HepG2 (cell line): Measurements from ENCODE around the gene CDK5RAP2. TPM values are rescaled to one million over a fixed set of nuclear protein-coding genes. Genes with fewer than 3 reads are reported as not detected.

ENCODE experiments used
- ATAC-seq: fragments of 200-7000 bp; cut with Tn5 transposase; 3 replicates; pipeline ENCODE4 v1.9.1; 2020; ENCODE audit warnings: mild to moderate bottlenecking, moderate library complexity
- BruUV-seq: library from RNA; stranded (reverse); fragments of 400-500 nt; replicated peaks from 2 replicates; lab custom pipeline; 2021; lab: Mats Ljungman, UMichigan
- CTCF ChIA-PET: fragments of 300-600 bp; formaldehyde crosslinking; extraction: SDS; loops from one replicate; lab custom pipeline; 2021; ENCODE audit warnings: low total read pairs, inconsistent platforms, low intra/inter-chr PET ratio; lab: Yijun Ruan, JAX
- POLR2A ChIA-PET: fragments of 350-600 bp; sonication (Branson Sonifier 250); formaldehyde crosslinking; loops from one replicate; lab custom pipeline; 2020; ENCODE audit warnings: antibody characterized with exemption, inconsistent platforms; lab: Yijun Ruan, JAX
- DNase-seq: peaks from one replicate; pipeline ENCODE4 v3.0.0-alpha.2; 2015; ENCODE audit warnings: low spot score
- FAIRE-seq: peaks from 3 replicates; lab custom pipeline; 2011; peaks lifted over from hg19 to GRCh38; lab: Jason Lieb, UNC
- H2AFZ ChIP-seq: one replicate; pipeline ENCODE4 v1.6.1; 2011; ENCODE audit warnings: low read length, inconsistent platforms
- H3K27ac ChIP-seq: fragments of 300-600 bp; 3 replicates; pipeline ENCODE4 v1.8.0; 2011; ENCODE audit warnings: mixed run types, mild to moderate bottlenecking, mixed read lengths, low read length, inconsistent platforms; ENCODE audit not compliant: insufficient read depth; ENCODE audit errors: extremely low read length
- H3K27me3 ChIP-seq, 2 experiments: fragments of 200-600 bp in 1 of 2; 2 replicates in 1 of 2; 3 replicates in 1 of 2; pipeline versions ENCODE4 v1.6.0 to v1.8.0; 2011; ENCODE audit warnings: low read length in 2 of 2, mild to moderate bottlenecking in 2 of 2, moderate library complexity in 2 of 2, inconsistent platforms in 1 of 2; ENCODE audit not compliant: insufficient read depth in 2 of 2, control insufficient read depth in 1 of 2
- H3K36me3 ChIP-seq, 2 experiments: fragments of 200-600 bp in 1 of 2; replicated peaks in 1 of 2; 2 replicates in 1 of 2; 3 replicates in 1 of 2; pipeline versions ENCODE4 v1.5.1 to v1.8.0; 2011; ENCODE audit warnings: low read length in 2 of 2, inconsistent platforms in 1 of 2; ENCODE audit not compliant: insufficient read depth in 2 of 2, control insufficient read depth in 1 of 2
- H3K4me1 ChIP-seq: 2 replicates; pipeline ENCODE4 v1.5.1; 2012; ENCODE audit warnings: low read length, inconsistent platforms; ENCODE audit not compliant: insufficient read depth
- H3K4me2 ChIP-seq: 2 replicates; pipeline ENCODE4 v1.6.0; 2011; ENCODE audit warnings: low read depth, low read length, inconsistent platforms
- H3K4me3 ChIP-seq, 3 experiments: fragments of 200-600 bp in 1 of 3; sonication (generic), shearing (Covaris generic) in 1 of 3; replicated peaks in 1 of 3; 2 replicates each; pipeline ENCODE4 v1.5.1; 2011 to 2016; ENCODE audit warnings: low read length in 3 of 3, inconsistent platforms in 2 of 3, low read depth in 2 of 3, mild to moderate bottlenecking in 2 of 3, control low read depth in 1 of 3, mixed read lengths in 1 of 3; ENCODE audit not compliant: insufficient read depth in 1 of 3
- H3K79me2 ChIP-seq: one replicate; pipeline ENCODE4 v1.6.1; 2011; ENCODE audit warnings: low read length, inconsistent platforms; ENCODE audit not compliant: insufficient read depth
- H3K9ac ChIP-seq: 2 replicates; pipeline ENCODE4 v1.6.0; 2011; ENCODE audit warnings: mild to moderate bottlenecking, low read depth, low read length, inconsistent platforms; ENCODE audit not compliant: insufficient read depth
- H3K9me3 ChIP-seq: 2 replicates; pipeline ENCODE4 v1.5.1; 2012; ENCODE audit warnings: mild to moderate bottlenecking, low read length
- H4K20me1 ChIP-seq: 2 replicates; pipeline ENCODE4 v1.6.0; 2011; ENCODE audit warnings: inconsistent platforms, mild to moderate bottlenecking, low read length, moderate library complexity; ENCODE audit not compliant: insufficient read depth
- TBL1XR1 ChIP-seq: fragments of 150-350 bp; IDR thresholded peaks from 2 replicates; pipeline ENCODE4 v1.6.1; 2014; ENCODE audit warnings: borderline replicate concordance, low read length; ENCODE audit not compliant: partially characterized antibody
- ZNF224 ChIP-seq: sonication (generic); formaldehyde crosslinking; IDR thresholded peaks from 2 replicates; pipeline ENCODE4 v1.5.0; 2020; ENCODE audit warnings: mild to moderate bottlenecking, missing genetic modification reagents
- ZNF7 ChIP-seq: IDR thresholded peaks from 2 replicates; pipeline ENCODE4 v1.6.1; 2016; ENCODE audit warnings: missing biosample characterization, missing genetic modification reagents
- ZNF776 ChIP-seq: sonication (generic); formaldehyde crosslinking; IDR thresholded peaks from 2 replicates; pipeline ENCODE4 v1.4.0; 2020; ENCODE audit warnings: mild to moderate bottlenecking, missing genetic modification reagents
- ZNF790 ChIP-seq: sonication (generic); formaldehyde crosslinking; IDR thresholded peaks from 2 replicates; pipeline ENCODE4 v1.8.0; 2022; ENCODE audit warnings: missing genetic modification reagents, mild to moderate bottlenecking, borderline replicate concordance
- WGBS: methylation state at CpG from one replicate; pipeline ENCODE4 v1.1.6; 2017; ENCODE audit warnings: low lambda C conversion rate; 5-methylcytosine and 5-hydroxymethylcytosine counted together
- in situ Hi-C: cut with HindIII; loops from 2 replicates; pipeline ENCODE4 v1.10.0; 2017; ENCODE audit warnings: low pct_unique_long_range_greater_than_20kb; ENCODE audit not compliant: extremely low pct_ligation_motif_present
- intact Hi-C: fragments of 100-400 bp; cut with micrococcal nuclease; formaldehyde crosslinking; loops from one replicate; pipeline ENCODE4 v1.10.0; 2022; ENCODE audit not compliant: unreplicated experiment
- polyA plus RNA-seq, 8 experiments: library from polyadenylated mRNA; depleted of rRNA in 3 of 8; stranded (reverse) in 7 of 8; unstranded in 1 of 8; fragments of >200 nt; fragmentation: Illumina TruSeq in 4 of 8; extraction: Trizol in 4 of 8; gene quantifications; 2 replicates each; pipeline versions ENCODE4 v1.2.1 to v1.2.3, GENCODE V29; 2011 to 2016; ENCODE audit warnings: low read depth in 4 of 8, missing spikeins in 1 of 8, mixed read lengths in 1 of 8; ENCODE audit not compliant: insufficient read depth in 1 of 8
- total RNA-seq, 5 experiments: library from RNA; depleted of rRNA; stranded (reverse); fragments of >200 nt; fragmentation: Illumina TruSeq; extraction: Trizol; gene quantifications; 2 replicates each; pipeline ENCODE4 v1.2.3, GENCODE V29; 2016; ENCODE audit warnings: low read depth in 1 of 5

The CDK5RAP2 gene
- total and polyA plus RNA-seq, 2 of the 13 experiments (the other 11 are each of a cell fraction or from before 2014, with no cell fraction given) = 31.8 to 42.2 TPM

GRCh38 chr9:120372040-120372439 lies 207.9 kb downstream of the CDK5RAP2 start:
- no peaks in the 10 kb centered on the region for H4K20me1 ChIP-seq
- H3K36me3 ChIP-seq = no peaks in the 10 kb centered on the region
- ATAC-seq (no peak), FAIRE-seq (no peak), DNase-seq (no peak)
- POLR2A ChIA-PET = interaction anchor here (2.4 kb wide), 1 partner anchor 15 kb away, joined by 5 read pairs; no protein-coding TSS in a partner anchor
- no peak overlapping the region for H3K27ac ChIP-seq
- TF ChIP-seq ZNF776 (CRISPR knock-in tag) (no peak), ZNF7 (no peak)
- no peak overlapping the region for H3K4me3 ChIP-seq
- BruUV-seq = no TSS peak
- 43% methylated on average over 1 of the region's 2 CpGs for WGBS
- H2AFZ ChIP-seq = no peak overlapping the region
- no peaks in the 10 kb centered on the region for H3K79me2 ChIP-seq
- in situ Hi-C loops (no loop called here), intact Hi-C loops (no loop called here)
- H3K4me2 ChIP-seq = no peak overlapping the region
- no peaks in the 10 kb centered on the region for H3K9me3 ChIP-seq
- CTCF ChIA-PET = no interaction called here
- no peaks in the 10 kb centered on the region for H3K27me3 ChIP-seq
- H3K9ac ChIP-seq = no peak overlapping the region
- peaks cover 1% of the 10 kb centered on the region for H3K4me1 ChIP-seq

DNA sequence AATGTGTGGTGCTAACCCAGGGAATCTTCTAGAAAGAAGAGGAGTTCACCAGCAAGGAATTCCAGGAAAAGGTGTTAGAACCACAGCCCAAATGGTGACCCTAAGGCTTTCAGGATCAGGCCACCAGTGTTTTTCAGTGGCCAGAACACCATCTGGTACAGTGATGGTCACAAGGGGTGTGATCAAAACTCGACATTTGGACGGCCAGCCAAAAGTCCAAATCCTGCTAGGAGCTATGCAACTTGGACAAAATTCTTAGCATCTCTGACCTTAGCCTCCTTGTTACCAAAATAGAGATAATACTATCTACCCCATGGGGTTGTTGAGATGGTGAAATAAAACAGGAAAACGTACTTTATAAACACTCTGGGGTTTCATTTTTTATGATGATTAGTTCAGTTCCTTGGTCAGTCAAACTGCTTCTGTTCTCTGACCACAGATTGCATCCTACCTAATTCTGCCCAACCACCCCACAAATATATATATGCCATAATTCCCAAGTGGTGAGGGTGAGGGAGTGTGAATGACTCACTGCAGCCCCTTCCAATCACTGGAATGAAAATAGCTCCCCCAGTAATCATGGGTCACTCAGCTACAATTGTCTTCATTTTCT lies 210.3 kb downstream of the CDK5RAP2 start:
- no peaks in the 10 kb centered on the region for H3K27me3 ChIP-seq
- TF ChIP-seq ZNF790 = no peak
- no peak for TF ChIP-seq TBL1XR1
- no peak for TF ChIP-seq ZNF224
- H3K27ac ChIP-seq = no peak overlapping the region
- H4K20me1 ChIP-seq = no peaks in the 10 kb centered on the region
- 52% methylated on average over 3 of the region's 3 CpGs for WGBS
- intact Hi-C loops = no loop called here
- in situ Hi-C loops = no loop called here
- no peak overlapping the region for H3K4me3 ChIP-seq
- H3K79me2 ChIP-seq = no peaks in the 10 kb centered on the region
- ChIA-PET CTCF (no interaction called here), POLR2A (interaction anchor here (2.4 kb wide), 1 partner anchor 17 kb away, joined by 5 read pairs; no protein-coding TSS in a partner anchor)
- no peak for DNase-seq
- BruUV-seq = no TSS peak
- H3K36me3 ChIP-seq = no peaks in the 10 kb centered on the region
- H3K9me3 ChIP-seq = no peaks in the 10 kb centered on the region
- no peak for ATAC-seq
- H3K4me2 ChIP-seq = no peak overlapping the region
- H3K9ac ChIP-seq = no peak overlapping the region
- H3K4me1 ChIP-seq = peaks cover 20% of the 10 kb centered on the region
- no peak for FAIRE-seq
- H2AFZ ChIP-seq = no peak overlapping the region
